ENCODE data around the gene ABLIM1. TPM values are rescaled to one million over a fixed set of nuclear protein-coding genes. Genes with fewer than 3 reads are reported as not detected.

The ABLIM1 gene
- total and polyA plus RNA-seq, 2 of the 4 experiments (the other 2 are of a cell fraction) = 7.7 to 9.9 TPM

GRCh38 chr10:114603303-114603702 is 54.8 kb downstream of the ABLIM1 start:
- H3K9me1 ChIP-seq (ENCODE audit: insufficient read depth, low read length) = no peaks in the 10 kb centered on the region
- ATAC-seq (ENCODE audit: low read depth) = no peak
- no peak overlapping the region for H2AFZ ChIP-seq (replicated peaks; ENCODE audit: low read length, poor library complexity)
- no TSS peak for BruUV-seq (replicated peaks)
- intact Hi-C loops (cut with micrococcal nuclease) = no loop called here
- no peak overlapping the region for H3K4me3 ChIP-seq (ENCODE audit: insufficient read depth, low read depth, low read length)
- dilution Hi-C loops (cut with HindIII; ENCODE audit: low sequenced_read_pairs, unreplicated experiment) = no loop called here
- no peaks in the 10 kb centered on the region for H3K4me1 ChIP-seq (ENCODE audit: control insufficient read depth, insufficient read depth, low read length)
- no peak overlapping the region for H3K4ac ChIP-seq (ENCODE audit: low read depth, low read length)
- no peak overlapping the region for H2BK15ac ChIP-seq (ENCODE audit: low read depth, low read length)
- H3K79me1 ChIP-seq (ENCODE audit: low read depth in 1 of 2, low read length in 2 of 2) = no peaks in the 10 kb centered on the region; a peak in 1 of 4 replicates
- no peak overlapping the region for H2BK120ac ChIP-seq (ENCODE audit: low read depth, low read length)
- no peak overlapping the region for H2BK5ac ChIP-seq (ENCODE audit: low read depth, low read length, poor library complexity, severe bottlenecking)
- POLR2A ChIA-PET (ENCODE audit: unreplicated experiment) = no interaction called here
- WGBS, 2 experiments (ENCODE audit: extremely low coverage in 2 of 2, insufficient read length in 1 of 2) = no CpG with 5 or more reads among the region's 1 CpG
- H2AK5ac ChIP-seq (ENCODE audit: low read depth, low read length) = no peak overlapping the region
- no peak overlapping the region for H3K4me2 ChIP-seq (ENCODE audit: low read depth, low read length)
- H3K18ac ChIP-seq (ENCODE audit: low read depth, low read length) = no peak overlapping the region
- H3K56ac ChIP-seq (ENCODE audit: extremely low read depth, insufficient read depth, low read length) = no peak overlapping the region
- H3K27me3 ChIP-seq (ENCODE audit: control insufficient read depth, insufficient read depth, low read length) = no peaks in the 10 kb centered on the region; the same call in none of the 2 replicates
- no peak overlapping the region for H2AK9ac ChIP-seq (replicated peaks; ENCODE audit: low read depth, low read length, poor library complexity)
- H3K9me3 ChIP-seq (ENCODE audit: control insufficient read depth, insufficient read depth, low read length) = no peaks in the 10 kb centered on the region
- H4K91ac ChIP-seq (ENCODE audit: insufficient read depth, low read depth, low read length) = no peak overlapping the region
- no peak for TF ChIP-seq MAZ (IDR thresholded peaks at IDR 0.05; ENCODE audit: borderline replicate concordance, low read depth, low read length)
- no peak for TF ChIP-seq RAD21 (IDR thresholded peaks at IDR 0.05; ENCODE audit: low read length)
- H4K20me1 ChIP-seq (ENCODE audit: insufficient read depth, low read length) = no peaks in the 10 kb centered on the region
- no peak overlapping the region for H3K9ac ChIP-seq (ENCODE audit: low read depth, low read length)
- no peak overlapping the region for H4K5ac ChIP-seq (ENCODE audit: low read depth, low read length)
- no peak overlapping the region for H4K8ac ChIP-seq (ENCODE audit: low read depth in 2 of 2, low read length in 2 of 2)
- no peak overlapping the region for H3K23ac ChIP-seq (ENCODE audit: low read depth, low read length)
- in situ Hi-C loops (cut with MboI; ENCODE audit: low sequenced_read_pairs) = no loop called here
- no peak overlapping the region for H2BK20ac ChIP-seq (ENCODE audit: low read depth, low read length)
- no peak for DNase-seq
- H3K14ac ChIP-seq (replicated peaks; ENCODE audit: low read depth, low read length) = no peak overlapping the region
- CTCF ChIA-PET = no interaction called here
- no peak overlapping the region for H3K27ac ChIP-seq (ENCODE audit: insufficient read depth, low read length)
- no peaks in the 10 kb centered on the region for H3K36me3 ChIP-seq (ENCODE audit: control insufficient read depth, insufficient read depth, low read length)

Data from IMR-90 (cell line).